K562 (cell line): Measurements from ENCODE around the gene CDC42EP1. TPM values are rescaled to one million over a fixed set of nuclear protein-coding genes. Genes with fewer than 3 reads are reported as not detected.

Experiments used
- ATAC-seq: fragments of 200-7000 bp; cut with Tn5 transposase; 3 replicates; pipeline ENCODE4 v1.9.1; 2020; ENCODE audit warnings: moderate library complexity
- BruUV-seq: library from RNA; stranded (reverse); fragments of 400-500 nt; replicated peaks from 2 replicates; lab custom pipeline; 2021; lab: Mats Ljungman, UMichigan
- CTCF ChIA-PET: fragments of 300-600 bp; formaldehyde crosslinking; extraction: SDS; loops from one replicate; lab custom pipeline; 2021; ENCODE audit warnings: low intra/inter-chr PET ratio; lab: Yijun Ruan, JAX
- POLR2A ChIA-PET: fragments of 300-600, 350-650 bp; sonication (Branson Sonifier 250); formaldehyde crosslinking; extraction: SDS; loops from one replicate; lab custom pipeline; 2021; ENCODE audit warnings: antibody characterized with exemption, inconsistent platforms; lab: Yijun Ruan, JAX
- DNase-seq, 4 experiments: peaks; one replicate each; pipeline versions ENCODE4 v3.0.0 to v3.0.0-alpha.2; 2011 to 2018; ENCODE audit warnings: low spot score in 3 of 4, mixed read lengths in 3 of 4; ENCODE audit errors: extremely low read depth in 1 of 4
- FAIRE-seq: peaks from 2 replicates; lab custom pipeline; 2011; peaks lifted over from hg19 to GRCh38; lab: Jason Lieb, UNC
- H2AFZ ChIP-seq: 2 replicates; pipeline ENCODE4 v1.6.0; 2011; ENCODE audit warnings: low read depth, low read length, control low read depth, inconsistent platforms
- H3K27ac ChIP-seq: fragments of 200-600 bp; 3 replicates; pipeline ENCODE4 v1.8.0; 2011; ENCODE audit warnings: low read depth, mild to moderate bottlenecking, control low read depth, inconsistent platforms, low read length, moderate library complexity, mixed read lengths; ENCODE audit errors: extremely low read depth
- H3K27me3 ChIP-seq, 2 experiments: fragments of 300-600 bp in 1 of 2; 2 replicates in 1 of 2; 3 replicates in 1 of 2; pipeline versions ENCODE4 v1.6.0 to v1.8.0; 2011; ENCODE audit warnings: inconsistent platforms in 2 of 2, low read length in 2 of 2, mild to moderate bottlenecking in 1 of 2, mixed read lengths in 1 of 2, moderate library complexity in 1 of 2; ENCODE audit not compliant: control insufficient read depth in 2 of 2, insufficient read depth in 2 of 2
- H3K36me3 ChIP-seq: fragments of 300-600 bp; 3 replicates; pipeline ENCODE4 v1.8.0; 2011; ENCODE audit warnings: mild to moderate bottlenecking, low read length, inconsistent platforms; ENCODE audit not compliant: control insufficient read depth, insufficient read depth
- H3K4me1 ChIP-seq, 2 experiments: fragments of 200-600 bp in 1 of 2; replicated peaks in 1 of 2; 2 replicates in 1 of 2; 3 replicates in 1 of 2; pipeline versions ENCODE4 v1.5.1 to v1.8.0; 2011; ENCODE audit warnings: inconsistent platforms in 2 of 2, low read length in 2 of 2, mild to moderate bottlenecking in 1 of 2, mixed read lengths in 1 of 2, moderate library complexity in 1 of 2; ENCODE audit not compliant: control insufficient read depth in 2 of 2, insufficient read depth in 2 of 2
- H3K4me2 ChIP-seq: 2 replicates; pipeline ENCODE4 v1.6.1; 2011; ENCODE audit warnings: low read length, control low read depth, inconsistent platforms, mixed read lengths; ENCODE audit not compliant: insufficient read depth
- H3K4me3 ChIP-seq: fragments of 200-600 bp; sonication (generic), shearing (Covaris generic); 2 replicates; pipeline ENCODE4 v1.5.1; 2016; ENCODE audit warnings: control low read depth, inconsistent platforms
- H3K79me2 ChIP-seq: fragments of 200-600 bp; 3 replicates; pipeline ENCODE4 v1.8.0; 2011; ENCODE audit warnings: low read length, inconsistent platforms; ENCODE audit not compliant: control insufficient read depth, insufficient read depth
- H3K9ac ChIP-seq, 2 experiments: 2 replicates each; pipeline versions ENCODE4 v1.6.0 to v1.6.1; 2011; ENCODE audit warnings: low read depth in 2 of 2, low read length in 2 of 2, control low read depth in 1 of 2, inconsistent platforms in 1 of 2, mild to moderate bottlenecking in 1 of 2, mixed read lengths in 1 of 2; ENCODE audit not compliant: insufficient read depth in 1 of 2
- H3K9me1 ChIP-seq: one replicate; pipeline ENCODE4 v1.6.0; 2011; ENCODE audit warnings: inconsistent platforms, mild to moderate bottlenecking, low read length, moderate library complexity; ENCODE audit not compliant: control insufficient read depth, insufficient read depth
- H3K9me3 ChIP-seq: replicated peaks from 2 replicates; pipeline ENCODE4 v1.5.1; 2011; ENCODE audit warnings: low read depth, low read length, inconsistent platforms; ENCODE audit not compliant: control insufficient read depth, insufficient read depth
- H4K20me1 ChIP-seq: replicated peaks from 2 replicates; pipeline ENCODE4 v1.6.1; 2011; ENCODE audit warnings: low read length, inconsistent platforms, mixed read lengths; ENCODE audit not compliant: control insufficient read depth, insufficient read depth
- L3MBTL2 ChIP-seq: fragments of 450-650 bp; IDR thresholded peaks from 2 replicates; pipeline ENCODE4 v1.6.1; 2016; ENCODE audit warnings: mild to moderate bottlenecking, moderate library complexity
- LEF1 ChIP-seq: fragments of 450-650 bp; IDR thresholded peaks from 2 replicates; pipeline ENCODE4 v1.6.1; 2016; ENCODE audit warnings: mild to moderate bottlenecking
- MNT ChIP-seq, 2 experiments: fragments of 450-650 bp; conservative IDR thresholded peaks; 2 replicates each; pipeline ENCODE4 v1.6.1; 2017; ENCODE audit warnings: mild to moderate bottlenecking in 2 of 2, moderate library complexity in 2 of 2
- NCOA6 ChIP-seq: fragments of 450-650 bp; IDR thresholded peaks from 2 replicates; pipeline ENCODE4 v1.6.1; 2017; ENCODE audit warnings: mild to moderate bottlenecking
- POLR2G ChIP-seq: fragments of 200-400 bp; formaldehyde crosslinking; IDR thresholded peaks from 2 replicates; pipeline ENCODE4 v1.6.1; 2017; ENCODE audit warnings: low read depth, mild to moderate bottlenecking, antibody characterized with exemption, low read length, moderate library complexity
- WGBS: fragments of 100-300 bp; shearing (Covaris generic); methylation state at CpG from one replicate; pipeline ENCODE4 v1.1.6; 2016; ENCODE audit warnings: low coverage, mixed read lengths; ENCODE audit not compliant: insufficient coverage; ENCODE audit errors: missing lambda C conversion rate; 5-methylcytosine and 5-hydroxymethylcytosine counted together
- in situ Hi-C: fragments of 300-500 bp; cut with MboI; formaldehyde crosslinking; loops from 4 replicates; pipeline ENCODE4 v1.15.0; 2018; ENCODE audit warnings: inconsistent platforms, mixed read lengths
- intact Hi-C: fragments of 100-400 bp; cut with micrococcal nuclease; formaldehyde crosslinking; loops from 2 replicates; pipeline ENCODE4 v1.14.2; 2022
- polyA plus RNA-seq, 8 experiments: library from polyadenylated mRNA; depleted of rRNA in 4 of 8; stranded (reverse) in 5 of 8; unstranded in 3 of 8; fragments of >200 nt; fragmentation: Nextera tagmentation in 2 of 8; fragmentation: Illumina TruSeq in 1 of 8; extraction: Ambion mirVana in 2 of 8; extraction: Trizol in 1 of 8; gene quantifications; 2 replicates each; pipeline versions ENCODE4 v1.2.1 to v1.2.3, GENCODE V29; 2011 to 2014; ENCODE audit warnings: inconsistent platforms in 1 of 8, missing spikeins in 1 of 8
- total RNA-seq, 7 experiments: library from RNA; depleted of rRNA in 6 of 7; stranded (reverse); fragments of >200 nt in 6 of 7; fragmentation: Illumina TruSeq in 2 of 7; extraction: Trizol in 2 of 7; gene quantifications; 2 replicates each; pipeline versions ENCODE4 v1.2.1 to v1.2.3, GENCODE V29; 2011 to 2021; ENCODE audit warnings: low replicate concordance in 1 of 7

CDC42EP1 gene
- total and polyA plus RNA-seq, 9 of the 15 experiments (the other 6 are each of a cell fraction or from before 2014, with no cell fraction given): 0.67 to 70.2 (median 7.3) TPM

- H3K4me3 ChIP-seq: no peak overlapping the region
- BruUV-seq: no TSS peak
- no peak for ATAC-seq
- TF ChIP-seq POLR2G (0 out of 2 replicates have a peak, but pooled peaks have one; percentile 33), L3MBTL2 (no peak), MNT (conservative IDR thresholded peaks at IDR 0.05) (no peak), LEF1 (no peak), NCOA6 (no peak)
- H3K9me1 ChIP-seq: no peaks in the 10 kb centered on the region
- no peak overlapping the region for H2AFZ ChIP-seq
- FAIRE-seq: no peak
- H3K36me3 ChIP-seq: peaks cover 58% of the 10 kb centered on the region; the same call in 2 of the 3 replicates
- intact Hi-C loops: no loop called here
- H3K27ac ChIP-seq: no peak overlapping the region
- H3K79me2 ChIP-seq: no peaks in the 10 kb centered on the region; the same call in 2 of the 3 replicates
- in situ Hi-C loops: no loop called here
- H3K9me3 ChIP-seq: no peaks in the 10 kb centered on the region
- ChIA-PET CTCF (no interaction called here), POLR2A (interaction anchor here (0.5 kb wide), 1 partner anchor 30 kb away, joined by 3 read pairs; no protein-coding TSS in a partner anchor)
- DNase-seq: no peak
- no peak overlapping the region for H3K4me2 ChIP-seq
- H3K9ac ChIP-seq: no peak overlapping the region
- no peaks in the 10 kb centered on the region for H4K20me1 ChIP-seq
- peaks cover 0 to 9% of the 10 kb centered on the region in 2 experiments; a peak in 2 of 5 replicates for H3K4me1 ChIP-seq
- H3K27me3 ChIP-seq: no peaks in the 10 kb centered on the region
- 93% methylated on average over 3 of the region's 14 CpGs for WGBS
Observed at GRCh38 chr22:37618072-37618656, 57.9 kb downstream of the CDC42EP1 start.
